Psoas muscle (tissue), 8 donors: Measurements from ENCODE around the gene LRRC32. TPM values are rescaled to one million over a fixed set of nuclear protein-coding genes. Genes with fewer than 3 reads are reported as not detected.

ENCODE experiments used
- ATAC-seq, 4 donors: fragments of 200-7000 bp; cut with Tn5 transposase; one replicate each; pipeline ENCODE4 v1.9.1; 2020; ENCODE audit warnings: moderate library complexity in 3 of 4, mild to moderate bottlenecking in 2 of 4
- DNase-seq, 2 donors: peaks; one replicate each; pipeline ENCODE4 v3.0.0-alpha.2; 2020
- H3K27ac ChIP-seq: fragments of 200-600 bp; one replicate; pipeline ENCODE4 v1.8.0; 2022
- H3K27me3 ChIP-seq, 3 donors: fragments of 200-600 bp in 1 of 3; one replicate each; pipeline versions ENCODE4 v1.6.1 to v1.8.0; 2013 to 2022; ENCODE audit warnings: low read length in 2 of 3, mild to moderate bottlenecking in 2 of 3, moderate library complexity in 1 of 3; ENCODE audit not compliant: insufficient read depth in 3 of 3
- H3K36me3 ChIP-seq, 2 donors: fragments of 200-600 bp in 1 of 2; one replicate each; pipeline versions ENCODE4 v1.6.1 to v1.8.0; 2013 to 2022; ENCODE audit warnings: low read depth in 1 of 2, mild to moderate bottlenecking in 1 of 2, moderate library complexity in 1 of 2; ENCODE audit not compliant: insufficient read depth in 1 of 2
- H3K4me1 ChIP-seq: fragments of 200-600 bp; one replicate; pipeline ENCODE4 v1.8.0; 2022
- H3K4me3 ChIP-seq: fragments of 200-600 bp; one replicate; pipeline ENCODE4 v1.8.0; 2022; ENCODE audit warnings: mild to moderate bottlenecking
- H3K9me3 ChIP-seq: fragments of 200-600 bp; one replicate; pipeline ENCODE4 v1.8.0; 2022
- WGBS, 3 donors: extraction: QIAGEN DNeasy Blood & Tissue Kit; methylation state at CpG; one replicate each; pipeline versions ENCODE4 v1.1.6 to v1.1.7; 2013; 5-methylcytosine and 5-hydroxymethylcytosine counted together
- intact Hi-C, 2 donors: fragments of 100-400 bp; cut with DNase I; formaldehyde crosslinking; loops; one replicate each; pipeline versions ENCODE4 v1.11.0 to v1.14.2; 2022
- polyA plus RNA-seq, 3 donors: library from polyadenylated mRNA; stranded (reverse); fragments of 200-250 nt; gene quantifications; one replicate each; pipeline ENCODE4 v1.2.3, GENCODE V29; 2013
- total RNA-seq, 4 donors: library from RNA; stranded (reverse); fragmentation: NEBNext Ultra II Directional in 2 of 4; extraction: Animal tissue kit (Norgen Biotek cat#: 25700) in 2 of 4; gene quantifications; one replicate each; pipeline versions ENCODE4 v1.2.1 to v1.2.4, GENCODE V29; 2021 to 2023
- TF ChIP-seq, protein P1 (sequence below): fragments of 200-600 bp; IDR thresholded peaks from one replicate; pipeline ENCODE4 v1.8.0; 2022; ENCODE audit warnings: antibody characterized with exemption
- donor health status: healthy with polysubstance abuse.
- donor health status: DM: no; HTN: no; CAD: no; lungs with moderate emphysema.
- donor health status: Bipolar disorder and iron deficiency.
- donor health status: healthy.
- donor health status: DM: yes; HTN: yes; CAD: no.
- donor health status: DM: no; HTN: no; CAD: no.
- donor health status: DM: no; HTN: no; CAD: no.
- donor health status: DM: yes; HTN: yes; CAD: no.

The LRRC32 gene
- total and polyA plus RNA-seq, 7 donors, result 14.7 to 32.9 (median 16.7) TPM

DNA sequence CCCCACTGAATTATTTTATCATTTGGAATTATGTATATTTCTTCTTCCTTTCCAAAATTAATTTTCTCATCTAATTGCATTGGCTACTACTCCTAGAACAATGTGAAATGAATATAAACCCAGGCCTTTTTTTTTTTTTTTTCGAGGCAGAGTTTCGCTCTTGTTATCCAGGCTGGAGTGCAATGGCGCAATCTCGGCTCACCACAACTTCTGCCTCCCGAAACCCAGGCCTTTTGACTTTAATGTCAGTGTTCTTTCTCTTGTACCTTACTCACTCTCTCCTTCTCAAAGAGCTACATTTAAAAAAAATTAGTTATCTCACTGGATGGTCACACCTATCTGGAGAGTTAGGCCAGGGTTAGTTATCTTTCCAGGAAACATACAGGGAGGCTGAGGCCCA is 35.3 kb upstream of the LRRC32 start:
- TF ChIP-seq, protein P1, sequence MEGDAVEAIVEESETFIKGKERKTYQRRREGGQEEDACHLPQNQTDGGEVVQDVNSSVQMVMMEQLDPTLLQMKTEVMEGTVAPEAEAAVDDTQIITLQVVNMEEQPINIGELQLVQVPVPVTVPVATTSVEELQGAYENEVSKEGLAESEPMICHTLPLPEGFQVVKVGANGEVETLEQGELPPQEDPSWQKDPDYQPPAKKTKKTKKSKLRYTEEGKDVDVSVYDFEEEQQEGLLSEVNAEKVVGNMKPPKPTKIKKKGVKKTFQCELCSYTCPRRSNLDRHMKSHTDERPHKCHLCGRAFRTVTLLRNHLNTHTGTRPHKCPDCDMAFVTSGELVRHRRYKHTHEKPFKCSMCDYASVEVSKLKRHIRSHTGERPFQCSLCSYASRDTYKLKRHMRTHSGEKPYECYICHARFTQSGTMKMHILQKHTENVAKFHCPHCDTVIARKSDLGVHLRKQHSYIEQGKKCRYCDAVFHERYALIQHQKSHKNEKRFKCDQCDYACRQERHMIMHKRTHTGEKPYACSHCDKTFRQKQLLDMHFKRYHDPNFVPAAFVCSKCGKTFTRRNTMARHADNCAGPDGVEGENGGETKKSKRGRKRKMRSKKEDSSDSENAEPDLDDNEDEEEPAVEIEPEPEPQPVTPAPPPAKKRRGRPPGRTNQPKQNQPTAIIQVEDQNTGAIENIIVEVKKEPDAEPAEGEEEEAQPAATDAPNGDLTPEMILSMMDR, result no peak
- peaks cover 0 to 2% (median 0%) of the 10 kb centered on the region in 3 donors for H3K27me3 ChIP-seq
- WGBS, 3 donors, result 90 to 91% (median 90%) methylated on average over 5 of the region's 5 CpGs
- no peaks in the 10 kb centered on the region for H3K9me3 ChIP-seq
- H3K4me1 ChIP-seq, result no peaks in the 10 kb centered on the region
- H3K27ac ChIP-seq, result no peak overlapping the region
- no peak overlapping the region for H3K4me3 ChIP-seq
- H3K36me3 ChIP-seq, result no peaks in the 10 kb centered on the region
- DNase-seq (no peak), ATAC-seq (no peak)
- intact Hi-C loops, result no loop called here

DNA sequence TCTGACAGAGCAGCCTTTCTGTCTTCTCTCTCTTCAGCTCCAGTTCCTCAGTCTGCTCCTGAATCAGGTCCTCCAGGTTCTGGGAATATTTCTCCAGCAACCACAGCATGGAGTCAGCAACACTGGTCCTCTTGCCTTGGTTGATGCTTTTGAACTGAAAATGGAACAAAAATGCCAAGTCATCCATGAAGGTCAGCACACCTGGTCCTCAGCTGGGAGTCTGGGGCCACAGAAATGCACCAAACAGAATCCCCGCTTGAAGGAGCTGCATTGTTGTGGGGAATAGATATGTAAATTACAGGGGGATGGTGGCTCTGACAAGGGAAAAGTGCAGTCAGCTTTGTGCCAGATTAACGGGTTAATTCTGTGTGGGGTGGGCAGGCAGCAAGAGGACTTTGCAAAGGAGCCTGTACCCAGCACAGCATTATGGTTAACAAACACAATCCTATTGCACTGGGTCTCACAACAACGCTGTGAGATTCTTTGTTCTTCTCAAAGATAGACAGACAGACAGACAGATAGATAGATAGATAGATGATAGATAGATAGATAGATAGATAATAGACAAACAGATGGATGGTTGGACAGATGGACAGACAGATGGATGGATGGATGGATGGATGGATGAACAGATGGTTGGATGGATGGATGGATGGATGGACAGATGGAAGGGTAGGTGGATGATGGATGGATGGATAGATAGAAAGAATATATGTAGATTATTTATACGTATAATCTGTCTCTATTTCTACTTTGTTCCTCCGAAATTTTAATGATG is 33.8 kb upstream of the LRRC32 start:
- intact Hi-C loops, result no loop called here
- H3K36me3 ChIP-seq, result no peaks in the 10 kb centered on the region
- no peak for ATAC-seq
- H3K27ac ChIP-seq, result no peak overlapping the region
- 63 to 66% (median 63%) methylated on average over 5 of the region's 5 CpGs for WGBS, 3 donors
- no peak overlapping the region for H3K4me3 ChIP-seq
- H3K4me1 ChIP-seq, result no peaks in the 10 kb centered on the region
- H3K9me3 ChIP-seq, result no peaks in the 10 kb centered on the region
- H3K27me3 ChIP-seq, result peaks cover 0 to 2% (median 0%) of the 10 kb centered on the region in 3 donors
- DNase-seq, result peak in 1 of 2 donors; percentile 18
- TF ChIP-seq, protein P1, result no peak

DNA sequence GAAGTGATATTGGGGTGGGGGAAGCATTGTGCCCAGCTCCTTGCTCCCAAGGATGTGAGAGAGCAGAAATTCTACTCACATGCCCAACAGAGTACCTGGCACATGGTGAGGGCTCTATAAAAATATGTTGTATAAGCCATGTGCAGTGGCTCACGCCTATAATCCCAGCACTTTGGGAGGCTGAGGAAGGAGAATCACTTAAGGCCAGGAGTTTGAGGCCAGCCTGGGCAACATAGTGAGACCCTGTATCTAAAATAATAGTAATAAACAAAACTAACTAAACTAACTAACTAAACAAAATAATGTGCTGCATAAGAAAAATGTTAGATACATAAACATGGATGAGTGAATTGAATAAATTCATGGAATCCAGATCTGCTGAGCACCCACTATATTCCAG is 33.2 kb upstream of the LRRC32 start:
- TF ChIP-seq, protein P1, result no peak
- Histone ChIP-seq H3K9me3 (no peaks in the 10 kb centered on the region), H3K27me3 (peaks cover 0 to 2% (median 0%) of the 10 kb centered on the region in 3 donors), H3K4me1 (no peaks in the 10 kb centered on the region), H3K27ac (no peak overlapping the region), H3K4me3 (no peak overlapping the region), H3K36me3 (no peaks in the 10 kb centered on the region)
- intact Hi-C loops, result no loop called here
- no peak for ATAC-seq
- WGBS, 3 donors, result 83 to 91% (median 87%) methylated on average over 1 of the region's 1 CpG
- no peak for DNase-seq

DNA sequence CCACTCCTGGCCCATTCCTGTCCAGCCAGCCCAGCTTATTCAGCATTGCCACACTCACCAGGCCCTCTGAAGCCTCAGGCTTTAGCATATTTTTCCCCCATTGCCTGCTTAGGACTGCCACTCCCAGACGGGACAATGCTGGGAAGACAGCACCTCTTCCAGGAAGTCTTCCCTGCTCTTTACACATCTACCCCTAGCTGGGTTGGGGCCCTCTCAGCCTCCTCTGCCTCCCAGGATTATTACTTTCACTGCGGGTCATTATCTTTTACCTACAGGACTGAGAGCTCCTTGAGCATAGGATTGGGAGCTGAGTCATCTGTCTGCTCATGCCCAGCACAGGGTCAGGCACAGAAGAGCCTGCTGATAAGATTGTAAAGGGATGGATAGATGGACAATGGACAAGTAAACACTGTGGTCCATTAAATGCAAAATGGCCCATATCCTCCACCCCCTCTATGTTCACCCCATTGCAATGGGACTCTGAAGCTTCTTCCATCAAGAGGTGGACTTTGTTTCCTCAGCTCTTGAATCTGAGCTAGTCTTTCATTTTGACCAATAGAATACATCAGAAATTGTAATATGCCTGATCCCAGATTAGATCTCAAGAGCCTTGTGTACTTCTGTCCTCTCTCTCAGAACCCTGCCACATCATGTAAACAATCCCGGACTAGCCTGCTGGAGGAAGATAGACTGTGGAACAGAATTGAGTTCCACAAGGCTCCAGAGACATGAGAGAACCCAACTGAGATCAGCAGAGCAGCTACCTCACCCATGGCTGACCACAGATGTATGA is 32.0 kb upstream of the LRRC32 start:
- H3K4me3 ChIP-seq, result no peak overlapping the region
- no peaks in the 10 kb centered on the region for H3K36me3 ChIP-seq
- H3K4me1 ChIP-seq, result no peaks in the 10 kb centered on the region
- DNase-seq (no peak), ATAC-seq (no peak)
- no peaks in the 10 kb centered on the region for H3K9me3 ChIP-seq
- TF ChIP-seq, protein P1, result no peak
- intact Hi-C loops, result no loop called here
- H3K27ac ChIP-seq, result no peak overlapping the region
- WGBS, 3 donors, result 67 to 92% (median 88%) methylated on average over 3 of the region's 3 CpGs
- H3K27me3 ChIP-seq, result peaks cover 0 to 2% (median 0%) of the 10 kb centered on the region in 3 donors
